IMR-90 (cell line): ENCODE data around the gene ST6GALNAC5. TPM values are rescaled to one million over a fixed set of nuclear protein-coding genes. Genes with fewer than 3 reads are reported as not detected.

Experiments
- ATAC-seq: fragments of 200-7000 bp; cut with Tn5 transposase; 2 replicates; pipeline ENCODE4 v1.9.1; 2020; ENCODE audit warnings: low read depth, mild to moderate bottlenecking, moderate library complexity
- BruUV-seq: library from RNA; stranded (reverse); fragments of 400-500 nt; replicated peaks from 2 replicates; lab custom pipeline; 2021; lab: Mats Ljungman, UMichigan
- CTCF ChIA-PET: fragments of 300-600 bp; formaldehyde crosslinking; extraction: SDS; loops from one replicate; lab custom pipeline; 2021; ENCODE audit warnings: antibody characterized with exemption; lab: Yijun Ruan, JAX
- POLR2A ChIA-PET: fragments of 300-600 bp; sonication (Branson Sonifier 250); formaldehyde crosslinking; loops from one replicate; lab custom pipeline; 2022; ENCODE audit warnings: antibody characterized with exemption; ENCODE audit not compliant: unreplicated experiment; lab: Charles Lee
- DNase-seq: peaks from one replicate; pipeline ENCODE4 v3.0.0; 2013
- H2AFZ ChIP-seq: replicated peaks from 2 replicates; pipeline ENCODE3; 2013; ENCODE audit warnings: low read length, mild to moderate bottlenecking; ENCODE audit not compliant: poor library complexity
- H2AK5ac ChIP-seq: 2 replicates; pipeline ENCODE4 v1.6.1; 2013; ENCODE audit warnings: low read depth, low read length, inconsistent platforms
- H2AK9ac ChIP-seq: replicated peaks from 2 replicates; pipeline ENCODE3; 2013; ENCODE audit warnings: mild to moderate bottlenecking, low read depth, low read length, moderate library complexity; ENCODE audit not compliant: poor library complexity
- H2BK120ac ChIP-seq: 2 replicates; pipeline ENCODE4 v1.6.1; 2013; ENCODE audit warnings: low read depth, low read length, inconsistent platforms
- H2BK15ac ChIP-seq: 3 replicates; pipeline ENCODE4 v1.6.1; 2013; ENCODE audit warnings: low read depth, low read length, inconsistent platforms
- H2BK20ac ChIP-seq: 2 replicates; pipeline ENCODE4 v1.6.1; 2013; ENCODE audit warnings: low read depth, mild to moderate bottlenecking, inconsistent platforms, low read length, moderate library complexity
- H2BK5ac ChIP-seq: 2 replicates; pipeline ENCODE4 v1.6.1; 2013; ENCODE audit warnings: mild to moderate bottlenecking, low read depth, low read length, inconsistent platforms; ENCODE audit not compliant: poor library complexity, severe bottlenecking
- H3K14ac ChIP-seq: replicated peaks from 2 replicates; pipeline ENCODE4 v1.6.1; 2013; ENCODE audit warnings: low read depth, low read length, inconsistent platforms
- H3K18ac ChIP-seq: 2 replicates; pipeline ENCODE4 v1.6.1; 2013; ENCODE audit warnings: low read depth, low read length, control low read depth
- H3K23ac ChIP-seq: 2 replicates; pipeline ENCODE4 v1.6.1; 2013; ENCODE audit warnings: low read depth, low read length, inconsistent platforms
- H3K27ac ChIP-seq: 2 replicates; pipeline ENCODE4 v1.5.1; 2013; ENCODE audit warnings: mild to moderate bottlenecking, control low read depth, low read length; ENCODE audit not compliant: insufficient read depth
- H3K27me3 ChIP-seq: 2 replicates; pipeline ENCODE4 v1.6.1; 2013; ENCODE audit warnings: low read length; ENCODE audit not compliant: control insufficient read depth, insufficient read depth
- H3K36me3 ChIP-seq: 2 replicates; pipeline ENCODE4 v1.6.1; 2013; ENCODE audit warnings: low read length, mixed read lengths; ENCODE audit not compliant: control insufficient read depth, insufficient read depth
- H3K4ac ChIP-seq: 2 replicates; pipeline ENCODE4 v1.6.1; 2013; ENCODE audit warnings: low read depth, low read length, inconsistent platforms
- H3K4me1 ChIP-seq: 2 replicates; pipeline ENCODE4 v1.6.1; 2013; ENCODE audit warnings: low read length, mixed read lengths; ENCODE audit not compliant: control insufficient read depth, insufficient read depth
- H3K4me2 ChIP-seq: 2 replicates; pipeline ENCODE4 v1.6.1; 2013; ENCODE audit warnings: low read depth, mild to moderate bottlenecking, control low read depth, low read length, moderate library complexity
- H3K4me3 ChIP-seq: 2 replicates; pipeline ENCODE4 v1.5.1; 2013; ENCODE audit warnings: low read depth, mild to moderate bottlenecking, control low read depth, low read length, moderate library complexity; ENCODE audit not compliant: insufficient read depth
- H3K56ac ChIP-seq: 2 replicates; pipeline ENCODE4 v1.6.1; 2013; ENCODE audit warnings: low read length, inconsistent platforms; ENCODE audit not compliant: insufficient read depth; ENCODE audit errors: extremely low read depth
- H3K79me1 ChIP-seq, 2 experiments: 2 replicates each; pipeline ENCODE4 v1.6.1; 2013; ENCODE audit warnings: low read length in 2 of 2, inconsistent platforms in 1 of 2, low read depth in 1 of 2
- H3K9ac ChIP-seq: 2 replicates; pipeline ENCODE4 v1.6.1; 2013; ENCODE audit warnings: low read depth, low read length, control low read depth
- H3K9me1 ChIP-seq: 2 replicates; pipeline ENCODE4 v1.6.1; 2013; ENCODE audit warnings: low read length, inconsistent platforms; ENCODE audit not compliant: insufficient read depth
- H3K9me3 ChIP-seq: 2 replicates; pipeline ENCODE4 v1.6.1; 2013; ENCODE audit warnings: low read length; ENCODE audit not compliant: control insufficient read depth, insufficient read depth
- H4K20me1 ChIP-seq: 2 replicates; pipeline ENCODE4 v1.6.1; 2013; ENCODE audit warnings: low read length, inconsistent platforms; ENCODE audit not compliant: insufficient read depth
- H4K5ac ChIP-seq: 2 replicates; pipeline ENCODE4 v1.6.1; 2013; ENCODE audit warnings: mild to moderate bottlenecking, low read depth, low read length, control low read depth
- H4K8ac ChIP-seq, 2 experiments: 2 replicates each; pipeline ENCODE4 v1.6.1; 2013; ENCODE audit warnings: low read depth in 2 of 2, low read length in 2 of 2, control low read depth in 1 of 2, inconsistent platforms in 1 of 2
- H4K91ac ChIP-seq: 2 replicates; pipeline ENCODE4 v1.6.1; 2013; ENCODE audit warnings: low read depth, low read length, inconsistent platforms; ENCODE audit not compliant: insufficient read depth
- NFE2L2 ChIP-seq: fragments of 150-350 bp; IDR thresholded peaks from 2 replicates; pipeline ENCODE4 v1.6.1; 2016; ENCODE audit warnings: low read depth, mild to moderate bottlenecking, low read length
- WGBS, 2 experiments: methylation state at CpG; one replicate each; pipeline versions ENCODE4 v1.1.5 to v1.1.7; 2013; ENCODE audit warnings: missing lambda C conversion rate in 2 of 2; ENCODE audit not compliant: insufficient read length in 1 of 2; ENCODE audit errors: extremely low coverage in 2 of 2; 5-methylcytosine and 5-hydroxymethylcytosine counted together
- dilution Hi-C: fragments of 300-500 bp; cut with HindIII; formaldehyde crosslinking; loops from one replicate; pipeline ENCODE4 v1.14.3; 2018; ENCODE audit warnings: low sequenced_read_pairs; ENCODE audit not compliant: unreplicated experiment
- in situ Hi-C: fragments of 300-500 bp; cut with MboI; formaldehyde crosslinking; loops from 3 replicates; pipeline ENCODE4 v1.14.3; 2019; ENCODE audit warnings: low sequenced_read_pairs, inconsistent platforms, mixed read lengths
- intact Hi-C: fragments of 100-400 bp; cut with micrococcal nuclease; formaldehyde crosslinking; loops from 2 replicates; pipeline ENCODE4 v1.10.0; 2022
- polyA plus RNA-seq, 3 experiments: library from polyadenylated mRNA; depleted of rRNA; stranded (reverse); fragments of >200 nt; gene quantifications; 2 replicates each; pipeline ENCODE4 v1.2.3, GENCODE V29; 2012; ENCODE audit warnings: low replicate concordance in 1 of 3
- total RNA-seq: library from RNA; depleted of rRNA; stranded (reverse); fragments of >200 nt; gene quantifications from 2 replicates; pipeline ENCODE4 v1.2.3, GENCODE V29; 2012

Gene ST6GALNAC5
- total and polyA plus RNA-seq, 2 of the 4 experiments (the other 2 are of a cell fraction): 3.4 to 4.0 TPM

DNA sequence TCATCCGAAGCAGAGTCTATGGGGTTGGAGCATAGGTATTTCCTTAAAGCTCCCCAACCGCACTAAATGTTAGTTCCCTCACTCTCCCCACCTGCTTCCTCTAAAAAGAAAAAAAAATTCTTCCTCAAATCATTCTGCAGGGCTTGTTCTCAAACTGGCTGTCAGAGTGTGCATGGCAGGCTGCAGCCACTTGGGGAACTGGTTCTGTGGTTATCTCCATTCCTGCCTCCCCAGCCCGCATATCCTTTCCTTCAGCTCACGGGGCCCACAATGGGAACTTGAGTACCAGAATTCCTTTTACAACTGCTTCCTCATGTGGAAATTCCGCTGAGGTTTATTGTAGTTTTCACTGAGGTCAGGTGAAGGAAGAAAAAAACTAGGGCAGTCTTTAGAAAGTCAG, 192.7 kb downstream of the ST6GALNAC5 start:
- no peaks in the 10 kb centered on the region for H3K9me3 ChIP-seq
- H3K4me3 ChIP-seq: no peak overlapping the region
- no peak for DNase-seq
- no peak overlapping the region for H4K91ac ChIP-seq
- no peaks in the 10 kb centered on the region for H3K79me1 ChIP-seq
- H3K4ac ChIP-seq: no peak overlapping the region
- no peak overlapping the region for H3K56ac ChIP-seq
- no peaks in the 10 kb centered on the region; the same call in 1 of the 2 replicates for H3K9me1 ChIP-seq
- WGBS, 2 experiments: no CpG with 5 or more reads among the region's 5 CpGs
- H2AFZ ChIP-seq: no peak overlapping the region
- H2BK5ac ChIP-seq: no peak overlapping the region
- no peak overlapping the region for H2AK9ac ChIP-seq
- H4K20me1 ChIP-seq: no peaks in the 10 kb centered on the region
- H3K4me2 ChIP-seq: no peak overlapping the region
- peaks cover 2% of the 10 kb centered on the region; the same call in 1 of the 2 replicates for H3K27me3 ChIP-seq
- H2AK5ac ChIP-seq: no peak overlapping the region
- no peak overlapping the region for H4K5ac ChIP-seq
- no peak overlapping the region for H3K9ac ChIP-seq
- no peak for TF ChIP-seq NFE2L2
- H2BK15ac ChIP-seq: no peak overlapping the region
- POLR2A ChIA-PET: no interaction called here
- CTCF ChIA-PET: no interaction called here
- no peak for ATAC-seq
- no peak overlapping the region for H4K8ac ChIP-seq
- in situ Hi-C loops: no loop called here
- no peak overlapping the region for H3K14ac ChIP-seq
- H2BK120ac ChIP-seq: no peak overlapping the region
- intact Hi-C loops: no loop called here
- no peaks in the 10 kb centered on the region for H3K4me1 ChIP-seq
- H3K18ac ChIP-seq: no peak overlapping the region
- H3K36me3 ChIP-seq: no peaks in the 10 kb centered on the region
- BruUV-seq: no TSS peak
- no peak overlapping the region for H3K27ac ChIP-seq
- no peak overlapping the region for H3K23ac ChIP-seq
- H2BK20ac ChIP-seq: no peak overlapping the region
- dilution Hi-C loops: no loop called here
